ENCODE results near the gene METTL26. TPM values are rescaled to one million over a fixed set of nuclear protein-coding genes. Genes with fewer than 3 reads are reported as not detected.

METTL26 gene
- total RNA-seq, 3 donors from 2014 or later = 132 to 174 (median 159) TPM

GRCh38 chr16:586645-587590 lies 49.2 kb downstream of the METTL26 start:
- Mint-ChIP-seq H3K27me3 (ENCODE audit: low read depth) (no peaks in the 10 kb centered on the region), H3K9me3 (no peaks in the 10 kb centered on the region), H3K4me1 (ENCODE audit: low read depth) (peaks cover 17% of the 10 kb centered on the region), H3K36me3 (ENCODE audit: insufficient read depth) (no peaks in the 10 kb centered on the region), H3K4me3 (peak overlapping the region; percentile 96)
- no peak for DNase-seq
- ATAC-seq = no peak

DNA sequence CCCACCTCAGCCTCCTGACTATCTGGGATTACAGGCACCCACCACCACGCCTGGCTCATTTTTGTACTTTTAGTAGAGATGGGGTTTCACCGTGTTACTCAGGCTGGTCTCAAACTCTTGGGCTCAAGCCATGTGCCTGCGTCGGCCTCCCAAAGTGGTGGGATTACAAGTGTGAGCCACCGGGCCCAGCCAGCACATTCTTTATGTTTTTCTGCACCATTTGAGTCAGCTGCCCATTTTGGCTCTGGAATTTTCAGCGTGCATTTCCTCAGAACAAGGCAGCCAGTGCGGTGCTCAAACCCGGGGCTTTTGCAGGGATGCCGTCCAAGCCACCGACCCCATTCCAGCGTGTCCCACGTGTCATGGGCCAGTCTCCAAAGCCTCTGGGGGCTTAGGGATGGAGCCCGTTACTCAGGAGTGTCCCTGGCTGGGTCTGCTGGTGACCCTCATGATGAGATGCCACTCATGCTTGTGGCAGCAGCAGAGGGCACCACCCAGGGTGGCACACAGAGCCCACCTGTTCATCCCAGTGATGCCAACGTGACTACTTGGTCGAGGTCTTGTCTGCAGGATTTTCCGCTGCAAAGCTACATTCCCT lies 50.0 kb downstream of the METTL26 start:
- no peaks in the 10 kb centered on the region for H3K36me3 Mint-ChIP-seq (ENCODE audit: insufficient read depth)
- no peaks in the 10 kb centered on the region for H3K27me3 Mint-ChIP-seq (ENCODE audit: low read depth)
- H3K9me3 Mint-ChIP-seq = no peaks in the 10 kb centered on the region
- DNase-seq = no peak
- H3K4me3 Mint-ChIP-seq = no peak overlapping the region
- peaks cover 10% of the 10 kb centered on the region for H3K4me1 Mint-ChIP-seq (ENCODE audit: low read depth)
- ATAC-seq = no peak

GRCh38 chr16:585351-585750 lies 50.8 kb downstream of the METTL26 start:
- DNase-seq (no peak), ATAC-seq (no peak)
- Mint-ChIP-seq H3K9me3 (no peaks in the 10 kb centered on the region), H3K4me1 (ENCODE audit: low read depth) (peaks cover 4% of the 10 kb centered on the region), H3K36me3 (ENCODE audit: insufficient read depth) (no peaks in the 10 kb centered on the region), H3K4me3 (no peak overlapping the region), H3K27me3 (ENCODE audit: low read depth) (no peaks in the 10 kb centered on the region)

Other genes starting within 250 kb of the METTL26 start
- 10 to 100 TPM; 46.1 to 78.9 (median 52.7) TPM for gene NME4, start 239.1 kb downstream of the METTL26 start, total RNA-seq
- gene DECR2, start 234.4 kb downstream of the METTL26 start, total RNA-seq = 10 to 100 TPM; 16.9 to 19.1 (median 17.8) TPM
- gene RAB11FIP3, start 210.7 kb downstream of the METTL26 start, total RNA-seq = 10 to 100 TPM; 28.2 to 31.3 (median 28.8) TPM
- 100 to 1,000 TPM; 134 to 164 (median 153) TPM for gene CAPN15, start 108.6 kb downstream of the METTL26 start, total RNA-seq
- gene PRR35, start 75.9 kb downstream of the METTL26 start, total RNA-seq = under 1 TPM; 0.08 to 0.11 (median 0.10) TPM
- gene NHLRC4, start 69.3 kb downstream of the METTL26 start, total RNA-seq = under 1 TPM; 0.13 to 0.18 (median 0.16) TPM
- 10 to 100 TPM; 45.0 to 47.8 (median 46.1) TPM for gene PIGQ, start 66.3 kb downstream of the METTL26 start, total RNA-seq
- 10 to 100 TPM; 13.4 to 15.7 (median 14.6) TPM for gene RAB40C, start 46.2 kb downstream of the METTL26 start, total RNA-seq
- under 1 TPM; 0.40 to 0.71 (median 0.49) TPM for gene WFIKKN1, start 5.3 kb downstream of the METTL26 start, total RNA-seq
- 100 to 1,000 TPM in 1 of 3 donors, 10 to 100 TPM in 2; 83.1 to 104 (median 88.2) TPM for gene MCRIP2, start 5.5 kb upstream of the METTL26 start, total RNA-seq
- 100 to 1,000 TPM in 1 of 3 donors, 10 to 100 TPM in 2; 81.0 to 104 (median 87.8) TPM for gene WDR90, start 13.1 kb upstream of the METTL26 start, total RNA-seq
- gene RHOT2, start 31.8 kb upstream of the METTL26 start, total RNA-seq = 100 to 1,000 TPM; 212 to 215 (median 212) TPM
- gene RHBDL1, start 39.4 kb upstream of the METTL26 start, total RNA-seq = under 1 TPM; 0.52 to 0.71 (median 0.53) TPM
- 100 to 1,000 TPM; 117 to 136 (median 127) TPM for gene STUB1, start 44.1 kb upstream of the METTL26 start, total RNA-seq
- gene JMJD8, start 48.0 kb upstream of the METTL26 start, total RNA-seq = 10 to 100 TPM; 77.0 to 90.4 (median 88.7) TPM
- 10 to 100 TPM; 28.2 to 32.4 (median 29.1) TPM for gene WDR24, start 54.1 kb upstream of the METTL26 start, total RNA-seq
- 1 to 10 TPM; 2.0 to 6.0 (median 4.8) TPM for gene FBXL16, start 69.5 kb upstream of the METTL26 start, total RNA-seq
- gene METRN, start 78.8 kb upstream of the METTL26 start, total RNA-seq = 10 to 100 TPM; 23.8 to 34.7 (median 28.2) TPM
- 10 to 100 TPM; 66.0 to 75.0 (median 67.8) TPM for gene ANTKMT, start 84.8 kb upstream of the METTL26 start, total RNA-seq
- 1 to 10 TPM; 5.4 to 9.1 (median 7.0) TPM for gene CCDC78, start 90.1 kb upstream of the METTL26 start, total RNA-seq
- 10 to 100 TPM in 2 of 3 donors, 1 to 10 TPM in 1; 8.8 to 13.0 (median 12.4) TPM for gene HAGHL, start 90.8 kb upstream of the METTL26 start, total RNA-seq
- gene CIAO3, start 104.7 kb upstream of the METTL26 start, total RNA-seq = 10 to 100 TPM; 30.1 to 39.5 (median 34.8) TPM
- under 1 TPM in 1 of 3 donors, not detected in 2; 0.08 TPM for gene MSLN, start 124.4 kb upstream of the METTL26 start, total RNA-seq
- 10 to 100 TPM; 72.3 to 99.0 (median 75.1) TPM for gene RPUSD1, start 152.1 kb upstream of the METTL26 start, total RNA-seq
- gene CHTF18, start 152.3 kb upstream of the METTL26 start, total RNA-seq = 100 to 1,000 TPM; 138 to 171 (median 161) TPM
- gene GNG13, start 164.4 kb upstream of the METTL26 start, total RNA-seq = not detected